ENCODE results near the gene TTC33.

Gene TTC33

GRCh38 chr5:40607202-40607601, 148.6 kb downstream of the TTC33 start:
- TF ChIP-seq CTCF (IDR thresholded peaks at IDR 0.05), result no peak

- TF ChIP-seq CTCF (IDR thresholded peaks at IDR 0.05), result no peak
Observed at GRCh38 chr5:40606077-40606765, 149.5 kb downstream of the TTC33 start.

GRCh38 chr5:40605295-40605958, 150.3 kb downstream of the TTC33 start:
- no peak for TF ChIP-seq CTCF (IDR thresholded peaks at IDR 0.05)

GRCh38 chr5:40603378-40603777, 152.4 kb downstream of the TTC33 start:
- TF ChIP-seq CTCF (IDR thresholded peaks at IDR 0.05), result no peak

GRCh38 chr5:40601198-40601868, 154.4 kb downstream of the TTC33 start:
- TF ChIP-seq CTCF (IDR thresholded peaks at IDR 0.05), result no peak

GRCh38 chr5:40600383-40600782, 155.4 kb downstream of the TTC33 start:
- no peak for TF ChIP-seq CTCF (IDR thresholded peaks at IDR 0.05)

- no peak for TF ChIP-seq CTCF (IDR thresholded peaks at IDR 0.05)
Observed at GRCh38 chr5:40599676-40600075, 156.1 kb downstream of the TTC33 start.

Measured in LNCAP (cell line).